Spleen (tissue), 7 donors: ENCODE data around the gene GSPT1.

Experiments used
- POLR2A ChIP-seq, 3 donors: fragments of 450-650 bp; IDR thresholded peaks; one replicate each; pipeline ENCODE4 v1.5.1; 2017; ENCODE audit warnings: antibody characterized with exemption in 3 of 3, mild to moderate bottlenecking in 1 of 3
- POLR2AphosphoS5 ChIP-seq, 3 donors: sonication (generic); formaldehyde crosslinking; IDR thresholded peaks; one replicate each; pipeline ENCODE4 v1.5.1; 2017; ENCODE audit warnings: antibody characterized with exemption in 3 of 3
- TF ChIP-seq, protein P1 (sequence below), 11 experiments: fragments of 200-600 bp in 7 of 11; fragments of 450-650 bp in 4 of 11; sonication (generic) in 4 of 11; IDR thresholded peaks in 8 of 11; conservative IDR thresholded peaks in 3 of 11; 1 replicate in 7 of 11; 2 replicates in 4 of 11; pipeline versions ENCODE4 v1.4.0 to v1.8.0; 2016 to 2021; ENCODE audit warnings: antibody characterized with exemption in 11 of 11, inconsistent platforms in 4 of 11, mild to moderate bottlenecking in 1 of 11
- donor health status: DM: no; HTN: no; CAD: no; lungs with moderate emphysema.
- donor health status: DM: no; HTN: no; CAD: no.
- donor health status: DM: no; HTN: no; CAD: no.

DNA sequence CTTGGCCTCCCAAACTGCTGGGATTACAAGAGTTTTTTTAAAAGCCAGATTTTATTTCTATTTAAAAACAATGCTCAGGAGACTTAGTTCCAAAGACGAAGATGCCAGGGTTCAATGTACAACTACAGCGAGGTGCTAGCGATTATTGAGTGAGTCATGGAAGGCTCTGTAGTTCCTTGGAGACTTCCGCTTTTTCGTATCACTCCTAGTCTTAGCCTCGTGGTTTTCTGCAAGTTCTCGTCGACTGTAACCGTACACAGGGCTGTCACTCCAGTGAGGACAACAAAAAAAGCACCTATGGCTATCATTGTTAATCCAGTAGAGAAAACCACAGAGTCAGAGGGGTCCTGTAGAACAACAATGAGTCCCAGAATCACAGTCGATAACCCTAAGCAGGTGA lies 96.0 kb downstream of the GSPT1 start:
- TF ChIP-seq, protein P1, sequence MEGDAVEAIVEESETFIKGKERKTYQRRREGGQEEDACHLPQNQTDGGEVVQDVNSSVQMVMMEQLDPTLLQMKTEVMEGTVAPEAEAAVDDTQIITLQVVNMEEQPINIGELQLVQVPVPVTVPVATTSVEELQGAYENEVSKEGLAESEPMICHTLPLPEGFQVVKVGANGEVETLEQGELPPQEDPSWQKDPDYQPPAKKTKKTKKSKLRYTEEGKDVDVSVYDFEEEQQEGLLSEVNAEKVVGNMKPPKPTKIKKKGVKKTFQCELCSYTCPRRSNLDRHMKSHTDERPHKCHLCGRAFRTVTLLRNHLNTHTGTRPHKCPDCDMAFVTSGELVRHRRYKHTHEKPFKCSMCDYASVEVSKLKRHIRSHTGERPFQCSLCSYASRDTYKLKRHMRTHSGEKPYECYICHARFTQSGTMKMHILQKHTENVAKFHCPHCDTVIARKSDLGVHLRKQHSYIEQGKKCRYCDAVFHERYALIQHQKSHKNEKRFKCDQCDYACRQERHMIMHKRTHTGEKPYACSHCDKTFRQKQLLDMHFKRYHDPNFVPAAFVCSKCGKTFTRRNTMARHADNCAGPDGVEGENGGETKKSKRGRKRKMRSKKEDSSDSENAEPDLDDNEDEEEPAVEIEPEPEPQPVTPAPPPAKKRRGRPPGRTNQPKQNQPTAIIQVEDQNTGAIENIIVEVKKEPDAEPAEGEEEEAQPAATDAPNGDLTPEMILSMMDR (IDR thresholded peaks at IDR 0.05 in 8 of 11, conservative IDR thresholded peaks at IDR 0.05 in 3 of 11), result no peak
- no peak for TF ChIP-seq POLR2A (IDR thresholded peaks at IDR 0.05)
- TF ChIP-seq POLR2AphosphoS5 (IDR thresholded peaks at IDR 0.05), result no peak
